ENCODE results near the gene DDX24.

- no peak for TF ChIP-seq FOXJ3 (CRISPR knock-in tag; IDR thresholded peaks at IDR 0.05; ENCODE audit: borderline replicate concordance)
- TF ChIP-seq NR1H2 (CRISPR knock-in tag; IDR thresholded peaks at IDR 0.05), result no peak
- TF ChIP-seq, protein P1, sequence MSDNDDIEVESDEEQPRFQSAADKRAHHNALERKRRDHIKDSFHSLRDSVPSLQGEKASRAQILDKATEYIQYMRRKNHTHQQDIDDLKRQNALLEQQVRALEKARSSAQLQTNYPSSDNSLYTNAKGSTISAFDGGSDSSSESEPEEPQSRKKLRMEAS (CRISPR knock-in tag; IDR thresholded peaks at IDR 0.05), result no peak
- TF ChIP-seq, protein P2, sequence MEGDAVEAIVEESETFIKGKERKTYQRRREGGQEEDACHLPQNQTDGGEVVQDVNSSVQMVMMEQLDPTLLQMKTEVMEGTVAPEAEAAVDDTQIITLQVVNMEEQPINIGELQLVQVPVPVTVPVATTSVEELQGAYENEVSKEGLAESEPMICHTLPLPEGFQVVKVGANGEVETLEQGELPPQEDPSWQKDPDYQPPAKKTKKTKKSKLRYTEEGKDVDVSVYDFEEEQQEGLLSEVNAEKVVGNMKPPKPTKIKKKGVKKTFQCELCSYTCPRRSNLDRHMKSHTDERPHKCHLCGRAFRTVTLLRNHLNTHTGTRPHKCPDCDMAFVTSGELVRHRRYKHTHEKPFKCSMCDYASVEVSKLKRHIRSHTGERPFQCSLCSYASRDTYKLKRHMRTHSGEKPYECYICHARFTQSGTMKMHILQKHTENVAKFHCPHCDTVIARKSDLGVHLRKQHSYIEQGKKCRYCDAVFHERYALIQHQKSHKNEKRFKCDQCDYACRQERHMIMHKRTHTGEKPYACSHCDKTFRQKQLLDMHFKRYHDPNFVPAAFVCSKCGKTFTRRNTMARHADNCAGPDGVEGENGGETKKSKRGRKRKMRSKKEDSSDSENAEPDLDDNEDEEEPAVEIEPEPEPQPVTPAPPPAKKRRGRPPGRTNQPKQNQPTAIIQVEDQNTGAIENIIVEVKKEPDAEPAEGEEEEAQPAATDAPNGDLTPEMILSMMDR (IDR thresholded peaks at IDR 0.05), result no peak
- no peak for TF ChIP-seq ATF2 (CRISPR knock-in tag; IDR thresholded peaks at IDR 0.05; ENCODE audit: borderline replicate concordance, low read depth)
- TF ChIP-seq NFE2L1 (CRISPR knock-in tag; IDR thresholded peaks at IDR 0.05), result no peak
- TF ChIP-seq JUN (CRISPR knock-in tag; IDR thresholded peaks at IDR 0.05), result no peak
- TF ChIP-seq, protein P3, sequence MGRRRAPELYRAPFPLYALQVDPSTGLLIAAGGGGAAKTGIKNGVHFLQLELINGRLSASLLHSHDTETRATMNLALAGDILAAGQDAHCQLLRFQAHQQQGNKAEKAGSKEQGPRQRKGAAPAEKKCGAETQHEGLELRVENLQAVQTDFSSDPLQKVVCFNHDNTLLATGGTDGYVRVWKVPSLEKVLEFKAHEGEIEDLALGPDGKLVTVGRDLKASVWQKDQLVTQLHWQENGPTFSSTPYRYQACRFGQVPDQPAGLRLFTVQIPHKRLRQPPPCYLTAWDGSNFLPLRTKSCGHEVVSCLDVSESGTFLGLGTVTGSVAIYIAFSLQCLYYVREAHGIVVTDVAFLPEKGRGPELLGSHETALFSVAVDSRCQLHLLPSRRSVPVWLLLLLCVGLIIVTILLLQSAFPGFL (CRISPR knock-in tag; IDR thresholded peaks at IDR 0.05; ENCODE audit: borderline replicate concordance), result no peak
- no peak for TF ChIP-seq ESRRA (CRISPR knock-in tag; IDR thresholded peaks at IDR 0.05; ENCODE audit: borderline replicate concordance)
- TF ChIP-seq GABPB1 (CRISPR knock-in tag; IDR thresholded peaks at IDR 0.05), result no peak
- TF ChIP-seq E2F4 (CRISPR knock-in tag; IDR thresholded peaks at IDR 0.05; ENCODE audit: borderline replicate concordance, low read depth), result no peak
Observed at GRCh38 chr14:94028450-94028826, 52.6 kb downstream of the DDX24 start.

All from WTC11 (cell line).